Non-pigmented ciliary epithelial cell (primary cell): Measurements from ENCODE around the gene LDLRAD3.
"Not testable (repeated sequence)": the region's sequence is repeated elsewhere in the genome, so short reads cannot be mapped to it uniquely, and the experiment has no call there.

Source experiments
- DNase-seq: peaks from one replicate; pipeline ENCODE4 v3.0.0-alpha.2; 2010; ENCODE audit warnings: low read depth

LDLRAD3 gene

GRCh38 chr11:36164506-36165250 is 220.8 kb downstream of the LDLRAD3 start:
- DNase-seq, result no peak

- no peak for DNase-seq
Measured at GRCh38 chr11:36165621-36166397, 221.9 kb downstream of the LDLRAD3 start.

GRCh38 chr11:36167073-36167472 is 223.2 kb downstream of the LDLRAD3 start:
- no peak for DNase-seq

- no peak for DNase-seq
Measured at GRCh38 chr11:36167729-36168128, 223.9 kb downstream of the LDLRAD3 start.

- DNase-seq, result no peak
Measured at GRCh38 chr11:36177836-36178235, 234.0 kb downstream of the LDLRAD3 start.

GRCh38 chr11:36186340-36187175 is 242.7 kb downstream of the LDLRAD3 start:
- DNase-seq, result no peak

- DNase-seq, result no peak
Measured at GRCh38 chr11:36187622-36188021, 243.8 kb downstream of the LDLRAD3 start.

- DNase-seq, result not testable (repeated sequence)
Measured at GRCh38 chr11:36189735-36190134, 245.9 kb downstream of the LDLRAD3 start.

GRCh38 chr11:36191941-36192340 is 248.1 kb downstream of the LDLRAD3 start:
- DNase-seq, result no peak

GRCh38 chr11:36192425-36193289 is 248.8 kb downstream of the LDLRAD3 start:
- no peak for DNase-seq

GRCh38 chr11:36193290-36193619 is 249.4 kb downstream of the LDLRAD3 start:
- DNase-seq, result no peak

- no peak for DNase-seq
Measured at GRCh38 chr11:36193721-36194120, 249.9 kb downstream of the LDLRAD3 start.

- no peak for DNase-seq
Measured at GRCh38 chr11:36195496-36196354, 251.9 kb downstream of the LDLRAD3 start.

- no peak for DNase-seq
Measured at GRCh38 chr11:36196411-36196998, 252.6 kb downstream of the LDLRAD3 start.

GRCh38 chr11:36201411-36201810 is 257.5 kb downstream of the LDLRAD3 start:
- DNase-seq, result no peak

GRCh38 chr11:36205536-36205935 is 261.7 kb downstream of the LDLRAD3 start:
- no peak for DNase-seq

- no peak for DNase-seq
Measured at GRCh38 chr11:36210529-36210928, 266.7 kb downstream of the LDLRAD3 start.

- DNase-seq, result no peak
Measured at GRCh38 chr11:36211761-36212430, 268.0 kb downstream of the LDLRAD3 start.

- no peak for DNase-seq
Measured at GRCh38 chr11:36212564-36213392, 268.9 kb downstream of the LDLRAD3 start.
